ENCODE data around the gene GSTM4. TPM values are rescaled to one million over a fixed set of nuclear protein-coding genes. Genes with fewer than 3 reads are reported as not detected.

Gene GSTM4
- total and polyA plus RNA-seq, 2 donors (not counting 1 experiment from before 2014, with no cell fraction given): 28.6 to 56.5 TPM

- ATAC-seq (ENCODE audit: low read depth) (no peak), DNase-seq (peak; percentile 32)
- Histone ChIP-seq H3K4me1 (ENCODE audit: control insufficient read depth in 2 of 2, insufficient read depth in 2 of 2, low read length in 2 of 2) (peaks cover 45 to 60% of the 10 kb centered on the region in 2 donors), H2AFZ (ENCODE audit: insufficient read depth, low read depth, low read length, poor library complexity, severe bottlenecking) (peak overlapping the region; percentile 60), H3K9me3 (ENCODE audit: control extremely low read depth in 1 of 3, control insufficient read depth in 2 of 3, insufficient read depth in 1 of 3, low read length in 2 of 3) (no peaks in the 10 kb centered on the region), H3K79me2 (ENCODE audit: control insufficient read depth, insufficient read depth, low read length) (peaks cover 42% of the 10 kb centered on the region), H3K27ac (ENCODE audit: low read length in 2 of 2) (peak overlapping the region; percentile 60 to 64), H3K4me2 (replicated peaks; ENCODE audit: low read depth, low read length, poor library complexity, severe bottlenecking) (peak overlapping the region; percentile 100), H3K4me3 (ENCODE audit: control extremely low read depth in 1 of 5, extremely low read depth in 1 of 5, insufficient read depth in 1 of 5, low read depth in 2 of 5, low read length in 4 of 5) (peak overlapping the region in 4 of 5 experiments; percentile 5 to 43 (median 31)), H3K36me3 (replicated peaks in 1 of 2; ENCODE audit: control extremely low read depth in 1 of 2, control insufficient read depth in 1 of 2, extremely low read depth in 1 of 2, insufficient read depth in 2 of 2, low read length in 1 of 2) (peaks cover 0 to 24% of the 10 kb centered on the region in 2 experiments), H3K27me3 (replicated peaks in 1 of 4; ENCODE audit: control extremely low read depth in 1 of 4, control insufficient read depth in 3 of 4, insufficient read depth in 4 of 4, low read length in 3 of 4) (no peaks in the 10 kb centered on the region), H4K20me1 (ENCODE audit: control insufficient read depth, insufficient read depth, low read length, poor library complexity, severe bottlenecking) (peaks cover 8% of the 10 kb centered on the region), H3K9ac (ENCODE audit: low read length) (peak overlapping the region; percentile 36)
- TF ChIP-seq CTCF (IDR thresholded peaks at IDR 0.05) (no peak), EZH2 (IDR thresholded peaks at IDR 0.05; ENCODE audit: borderline replicate concordance, insufficient read depth, low read depth, low read length, poor library complexity, severe bottlenecking) (no peak)
- H3K4me3 Mint-ChIP-seq: peak overlapping the region; percentile 99
- ChIA-PET CTCF (interaction anchor here (0.6 to 2.6 kb wide), 9 partner anchors 9 to 422 kb away, joined by 3 to 25 read pairs (median 6); partner anchors contain the start of genes AHCYL1 and GNAI3), POLR2A (interaction anchor here (1.8 kb wide), 1 partner anchor 75 kb away, joined by 4 read pairs; the partner anchor contains the start of gene GNAI3)
- 24% methylated on average over 10 of the region's 11 CpGs for WGBS (ENCODE audit: insufficient coverage)
- H3K9me3 Mint-ChIP-seq (ENCODE audit: insufficient read depth): no peaks in the 10 kb centered on the region
- peak overlapping the region; percentile 88 for H3K27ac Mint-ChIP-seq
- intact Hi-C loops (cut with micrococcal nuclease): loop anchor here (5.0 kb wide), 1 partner anchor 131 kb away; the partner anchor contains the start of gene CYB561D1
- H3K4me1 Mint-ChIP-seq: peaks cover 60% of the 10 kb centered on the region
- no peaks in the 10 kb centered on the region for H3K27me3 Mint-ChIP-seq
Measured at GRCh38 chr1:109623601-109624161, 32.2 kb upstream of the GSTM4 start.

Measured in B cell (primary cell).